Suprapubic skin (tissue), 4 donors: ENCODE data around the gene KCNMB1. TPM values are rescaled to one million over a fixed set of nuclear protein-coding genes. Genes with fewer than 3 reads are reported as not detected.
A peak's percentile ranks its signal among the peaks of the same experiment; 100 is the strongest.

Experiments used
- DNase-seq, 2 donors: peaks; one replicate each; pipeline ENCODE4 v3.0.0-alpha.2; 2019; ENCODE audit warnings: low spot score in 2 of 2
- H3K27ac ChIP-seq: fragments of 200-600 bp; sonication (generic); one replicate; pipeline ENCODE4 v1.5.1; 2019
- H3K27me3 ChIP-seq: fragments of 200-600 bp; sonication (generic); one replicate; pipeline ENCODE4 v1.5.1; 2019
- H3K36me3 ChIP-seq: fragments of 200-600 bp; sonication (generic); one replicate; pipeline ENCODE4 v1.5.1; 2019
- H3K4me1 ChIP-seq: fragments of 200-600 bp; sonication (generic); one replicate; pipeline ENCODE4 v1.5.1; 2019
- H3K4me3 ChIP-seq: fragments of 200-600 bp; sonication (generic); one replicate; pipeline ENCODE4 v1.5.1; 2019; ENCODE audit warnings: mild to moderate bottlenecking
- H3K9me3 ChIP-seq: fragments of 200-600 bp; sonication (generic); one replicate; pipeline ENCODE4 v1.5.1; 2019
- EP300 ChIP-seq: sonication (generic); formaldehyde crosslinking; IDR thresholded peaks from one replicate; pipeline ENCODE4 v1.6.1; 2017; ENCODE audit warnings: antibody characterized with exemption
- POLR2A ChIP-seq, 2 donors: fragments of 450-650 bp; IDR thresholded peaks; one replicate each; pipeline ENCODE4 v1.6.1; 2017; ENCODE audit warnings: antibody characterized with exemption in 2 of 2, mild to moderate bottlenecking in 2 of 2, moderate library complexity in 2 of 2
- POLR2AphosphoS5 ChIP-seq, 3 donors: sonication (generic); formaldehyde crosslinking; IDR thresholded peaks; one replicate each; pipeline ENCODE4 v1.6.1; 2017; ENCODE audit warnings: antibody characterized with exemption in 3 of 3
- WGBS: methylation state at CpG from one replicate; pipeline ENCODE4 v1.1.5; 2018; 5-methylcytosine and 5-hydroxymethylcytosine counted together
- total RNA-seq, 4 donors: library from RNA; depleted of rRNA; stranded (reverse); fragments of >200 nt; gene quantifications; one replicate each; pipeline ENCODE4 v1.1.0, GENCODE V29; 2016
- TF ChIP-seq, protein P1 (sequence below), 2 donors: fragments of 200-600 bp in 1 of 2; fragments of 450-650 bp in 1 of 2; sonication (generic) in 1 of 2; IDR thresholded peaks; one replicate each; pipeline ENCODE4 v1.5.1; 2016 to 2019; ENCODE audit warnings: antibody characterized with exemption in 2 of 2, mild to moderate bottlenecking in 1 of 2, moderate library complexity in 1 of 2

The KCNMB1 gene
- total RNA-seq, 4 donors from 2014 or later, result 1.3 to 3.7 (median 1.9) TPM

- Histone ChIP-seq H3K4me3 (no peak overlapping the region), H3K9me3 (no peaks in the 10 kb centered on the region), H3K36me3 (no peaks in the 10 kb centered on the region), H3K4me1 (peaks cover 40% of the 10 kb centered on the region), H3K27ac (peak overlapping the region; percentile 40), H3K27me3 (no peaks in the 10 kb centered on the region)
- DNase-seq, result no peak
- WGBS, result 64% methylated on average over 3 of the region's 5 CpGs
- TF ChIP-seq, protein P1, sequence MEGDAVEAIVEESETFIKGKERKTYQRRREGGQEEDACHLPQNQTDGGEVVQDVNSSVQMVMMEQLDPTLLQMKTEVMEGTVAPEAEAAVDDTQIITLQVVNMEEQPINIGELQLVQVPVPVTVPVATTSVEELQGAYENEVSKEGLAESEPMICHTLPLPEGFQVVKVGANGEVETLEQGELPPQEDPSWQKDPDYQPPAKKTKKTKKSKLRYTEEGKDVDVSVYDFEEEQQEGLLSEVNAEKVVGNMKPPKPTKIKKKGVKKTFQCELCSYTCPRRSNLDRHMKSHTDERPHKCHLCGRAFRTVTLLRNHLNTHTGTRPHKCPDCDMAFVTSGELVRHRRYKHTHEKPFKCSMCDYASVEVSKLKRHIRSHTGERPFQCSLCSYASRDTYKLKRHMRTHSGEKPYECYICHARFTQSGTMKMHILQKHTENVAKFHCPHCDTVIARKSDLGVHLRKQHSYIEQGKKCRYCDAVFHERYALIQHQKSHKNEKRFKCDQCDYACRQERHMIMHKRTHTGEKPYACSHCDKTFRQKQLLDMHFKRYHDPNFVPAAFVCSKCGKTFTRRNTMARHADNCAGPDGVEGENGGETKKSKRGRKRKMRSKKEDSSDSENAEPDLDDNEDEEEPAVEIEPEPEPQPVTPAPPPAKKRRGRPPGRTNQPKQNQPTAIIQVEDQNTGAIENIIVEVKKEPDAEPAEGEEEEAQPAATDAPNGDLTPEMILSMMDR (IDR thresholded peaks at IDR 0.05), result no peak
- TF ChIP-seq POLR2AphosphoS5 (IDR thresholded peaks at IDR 0.05) (no peak), EP300 (no peak)
Measured at GRCh38 chr5:170361116-170361515, 28.1 kb downstream of the KCNMB1 start.

GRCh38 chr5:170360709-170361108 is 28.5 kb downstream of the KCNMB1 start:
- H3K4me1 ChIP-seq, result peaks cover 44% of the 10 kb centered on the region
- TF ChIP-seq, protein P1 (IDR thresholded peaks at IDR 0.05), result no peak
- TF ChIP-seq EP300 (no peak), POLR2A (IDR thresholded peaks at IDR 0.05) (no peak), POLR2AphosphoS5 (IDR thresholded peaks at IDR 0.05) (no peak)
- H3K27me3 ChIP-seq, result peaks cover 2% of the 10 kb centered on the region
- H3K27ac ChIP-seq, result peak overlapping the region; percentile 40
- WGBS, result 77% methylated on average over 6 of the region's 8 CpGs
- no peak overlapping the region for H3K4me3 ChIP-seq
- no peaks in the 10 kb centered on the region for H3K36me3 ChIP-seq
- no peaks in the 10 kb centered on the region for H3K9me3 ChIP-seq
- no peak for DNase-seq

DNA sequence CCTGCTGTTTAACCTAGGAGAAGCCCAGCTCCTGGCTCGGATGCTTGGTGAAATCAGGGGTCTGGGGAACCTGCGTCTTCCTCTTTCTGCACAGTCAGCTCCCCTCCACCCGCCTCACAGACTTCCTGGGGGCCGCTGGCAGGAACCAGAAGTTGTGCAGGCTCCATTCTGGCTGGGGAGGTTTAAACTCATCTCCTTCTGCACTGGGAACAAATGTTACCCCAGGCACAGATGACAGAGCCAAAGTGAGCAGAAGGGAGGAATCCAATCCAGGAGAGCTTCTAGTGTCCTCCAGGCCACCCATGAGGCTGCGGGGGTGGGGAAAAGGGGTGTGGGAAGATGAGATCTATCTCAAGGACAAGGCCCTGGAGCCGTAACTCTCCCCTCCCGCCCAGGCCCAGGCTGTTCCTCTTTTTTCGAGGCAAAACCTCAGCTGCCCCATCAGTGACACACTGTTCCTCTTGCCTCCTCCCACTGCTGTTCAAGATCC is 31.2 kb downstream of the KCNMB1 start:
- Histone ChIP-seq H3K36me3 (no peaks in the 10 kb centered on the region), H3K9me3 (no peaks in the 10 kb centered on the region), H3K27ac (no peak overlapping the region), H3K4me3 (no peak overlapping the region), H3K4me1 (peaks cover 64% of the 10 kb centered on the region), H3K27me3 (peaks cover 18% of the 10 kb centered on the region)
- DNase-seq, result peak; percentile 76 to 86
- TF ChIP-seq POLR2A (IDR thresholded peaks at IDR 0.05) (no peak), POLR2AphosphoS5 (IDR thresholded peaks at IDR 0.05) (no peak)
- TF ChIP-seq, protein P1 (IDR thresholded peaks at IDR 0.05), result no peak
- 37% methylated on average over 7 of the region's 8 CpGs for WGBS

DNA sequence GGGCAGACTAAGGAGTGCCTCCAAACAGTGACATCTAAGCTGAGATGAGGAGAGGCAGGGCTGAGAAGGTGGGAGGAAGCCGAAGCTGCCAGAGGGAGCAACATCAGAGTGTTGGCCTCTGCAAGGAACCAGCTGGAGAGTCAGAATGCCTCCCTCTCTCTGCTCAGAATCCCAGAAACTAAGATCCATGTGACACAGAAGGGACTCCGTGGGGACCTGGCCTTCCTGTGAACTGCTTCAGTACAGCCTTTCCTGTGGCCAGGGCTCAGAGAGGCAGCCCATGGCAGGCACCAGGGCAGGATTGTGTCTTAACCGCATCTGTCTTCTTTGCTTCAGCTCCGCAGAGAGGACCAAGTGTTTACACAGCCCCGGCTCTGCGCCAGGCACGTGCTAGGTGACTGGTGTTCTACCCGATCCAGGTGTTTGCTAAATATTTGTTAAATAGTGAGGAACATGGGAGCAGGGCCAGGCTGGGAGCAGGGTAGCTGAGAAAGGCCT is 33.5 kb downstream of the KCNMB1 start:
- 62% methylated on average over 8 of the region's 8 CpGs for whole genome bisulfite sequencing

DNA sequence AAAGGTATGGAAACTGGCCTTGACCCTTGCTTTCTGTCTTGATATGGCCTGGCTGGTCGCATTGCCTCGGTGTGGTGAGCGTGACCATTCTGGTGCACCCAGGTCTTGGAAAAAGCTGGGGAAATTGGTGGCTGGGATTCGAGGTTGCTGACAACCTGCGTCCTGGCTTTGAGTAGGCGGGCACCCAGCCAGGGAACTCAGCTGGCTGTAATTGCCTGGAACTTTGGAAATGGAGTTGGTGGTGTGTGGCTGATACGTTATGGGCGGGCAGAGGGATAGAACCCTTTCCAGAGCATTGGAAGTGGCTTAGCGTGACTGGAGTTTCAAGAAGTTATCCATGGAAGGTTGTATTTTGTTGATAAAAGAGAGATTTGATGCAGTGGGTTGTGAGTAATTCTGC is 35.2 kb downstream of the KCNMB1 start:
- DNase-seq, result no peak
- TF ChIP-seq, protein P1 (IDR thresholded peaks at IDR 0.05), result no peak
- no peak for TF ChIP-seq EP300
- no peak for TF ChIP-seq POLR2AphosphoS5 (IDR thresholded peaks at IDR 0.05)
- no peak for TF ChIP-seq POLR2A (IDR thresholded peaks at IDR 0.05)
- H3K27me3 ChIP-seq, result peaks cover 21% of the 10 kb centered on the region
- H3K4me1 ChIP-seq, result peaks cover 46% of the 10 kb centered on the region
- H3K4me3 ChIP-seq, result peak overlapping the region; percentile 8
- no peak overlapping the region for H3K27ac ChIP-seq
- no peaks in the 10 kb centered on the region for H3K9me3 ChIP-seq
- no peaks in the 10 kb centered on the region for H3K36me3 ChIP-seq
- WGBS, result 68% methylated on average over 9 of the region's 9 CpGs

More for the DNA sequence above, 33.5 kb downstream of the KCNMB1 start:
- Histone ChIP-seq H3K4me1 (peaks cover 47% of the 10 kb centered on the region), H3K4me3 (no peak overlapping the region), H3K27ac (no peak overlapping the region), H3K36me3 (no peaks in the 10 kb centered on the region), H3K27me3 (peaks cover 21% of the 10 kb centered on the region), H3K9me3 (no peaks in the 10 kb centered on the region)
- TF ChIP-seq POLR2A (IDR thresholded peaks at IDR 0.05) (no peak), POLR2AphosphoS5 (IDR thresholded peaks at IDR 0.05) (no peak), EP300 (no peak)
- TF ChIP-seq, protein P1 (IDR thresholded peaks at IDR 0.05), result no peak
- no peak for DNase-seq
